GM19351 (cell line): ENCODE measurements around the gene CTXN3.

Source experiments
- ATAC-seq: cut with Tn5 transposase; IDR thresholded peaks from one replicate; pipeline ENCODE4 v1.9.1; 2021; ENCODE audit warnings: mild to moderate bottlenecking, moderate library complexity; ENCODE audit not compliant: unreplicated experiment

CTXN3 gene

DNA sequence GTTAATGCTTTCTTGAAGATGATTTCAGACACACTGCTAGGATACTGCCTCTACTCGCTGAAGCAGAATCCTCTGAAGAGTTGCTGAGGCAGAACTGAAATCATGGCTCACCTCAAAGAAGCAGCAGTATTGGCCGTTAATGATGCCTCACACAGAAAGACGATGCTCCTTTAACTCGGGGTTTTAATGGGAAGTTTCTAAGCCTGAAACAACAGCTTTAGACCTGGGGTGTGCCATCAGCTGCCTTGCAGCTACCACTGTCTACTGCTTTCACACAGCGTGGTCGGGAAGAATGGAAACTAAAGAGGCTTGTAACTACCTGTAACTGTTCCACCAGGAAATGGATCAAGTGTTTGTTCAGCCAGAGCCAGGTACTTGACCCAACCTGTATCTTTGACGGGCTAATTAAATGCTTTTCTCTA lies at the start of gene CTXN3:
Gene CTXN3, plus strand, starts transcription at position 65 of the 422 bp plus-strand sequence. CDS start 8,440 bp downstream, outside the sequence.
- ATAC-seq: no peak

DNA sequence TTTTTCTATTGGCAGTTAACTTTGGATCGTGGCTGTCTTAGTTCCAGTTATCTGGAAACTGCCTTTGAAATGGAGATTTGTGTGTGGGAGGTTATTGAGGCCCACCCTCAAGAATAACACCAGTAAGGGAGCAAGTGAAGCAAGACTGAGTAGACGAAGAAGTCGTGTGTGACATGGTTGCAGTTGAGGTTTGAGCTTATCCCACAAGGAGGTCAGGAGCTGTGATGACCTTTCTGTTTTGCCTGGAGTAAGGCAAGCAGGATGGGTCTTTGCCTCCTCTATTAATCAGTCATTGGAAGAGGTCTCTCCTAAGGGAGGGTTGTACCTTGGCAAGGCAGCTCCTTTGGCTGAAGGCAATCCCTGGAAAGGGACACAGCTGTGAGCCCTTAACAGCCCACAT lies 49.6 kb upstream of the CTXN3 start:
- ATAC-seq: no peak

DNA sequence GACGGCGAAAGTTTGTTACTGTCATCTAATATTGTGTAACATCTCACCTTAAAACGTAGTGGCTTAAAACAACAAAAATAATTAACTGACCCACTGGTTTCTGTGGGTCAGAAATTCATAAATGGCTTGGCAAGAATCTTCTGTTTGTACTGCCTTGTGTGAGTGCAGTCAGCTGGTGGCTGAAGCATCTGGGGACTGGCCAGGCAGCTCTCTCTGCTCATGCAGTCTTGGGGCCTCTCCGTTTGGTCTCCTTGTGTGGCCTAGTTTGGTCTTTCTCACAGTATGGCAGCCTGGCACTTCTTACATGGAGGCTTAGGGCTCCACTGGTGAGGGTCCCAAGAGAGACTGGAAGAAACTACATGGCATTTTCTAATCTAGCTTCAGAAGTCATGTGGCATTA lies 49.0 kb upstream of the CTXN3 start:
- no peak for ATAC-seq

DNA sequence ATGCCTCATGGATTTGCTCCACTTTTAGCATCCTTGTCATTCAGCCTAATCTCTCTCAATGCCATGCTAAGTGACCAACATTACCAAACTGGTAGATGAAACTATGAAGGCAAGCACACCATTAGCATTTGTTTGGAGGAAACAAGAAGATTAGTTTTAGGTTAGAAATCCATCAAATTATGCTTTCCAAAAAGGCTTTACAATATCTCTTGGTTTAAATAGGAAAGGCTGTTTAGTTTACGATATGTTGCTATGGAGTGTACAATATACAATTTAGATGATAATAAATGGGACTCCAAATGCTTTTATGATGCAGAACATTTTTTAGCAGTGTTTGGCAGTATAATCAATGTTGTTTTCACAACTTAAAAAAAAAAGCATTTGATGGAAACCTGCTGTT lies 47.8 kb upstream of the CTXN3 start:
- no peak for ATAC-seq

DNA sequence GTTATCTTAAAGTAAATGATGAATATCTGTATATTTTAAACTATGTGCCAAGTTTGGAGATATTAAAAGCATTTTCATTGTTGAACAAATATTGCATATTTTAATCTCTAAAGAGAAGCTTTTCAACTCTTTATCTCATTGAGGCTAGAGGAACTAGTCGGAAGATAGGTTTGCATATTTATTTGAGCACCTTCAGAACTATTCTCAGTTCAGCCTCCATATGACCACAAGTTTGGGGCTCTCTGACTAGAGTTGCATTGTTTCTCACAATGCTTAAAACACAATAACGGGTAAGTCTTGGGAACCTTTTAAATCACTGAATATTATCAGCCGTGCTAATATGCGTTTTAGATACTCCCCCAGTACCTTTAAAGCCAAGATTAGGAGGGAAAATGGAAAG lies 47.3 kb upstream of the CTXN3 start:
- ATAC-seq: no peak

DNA sequence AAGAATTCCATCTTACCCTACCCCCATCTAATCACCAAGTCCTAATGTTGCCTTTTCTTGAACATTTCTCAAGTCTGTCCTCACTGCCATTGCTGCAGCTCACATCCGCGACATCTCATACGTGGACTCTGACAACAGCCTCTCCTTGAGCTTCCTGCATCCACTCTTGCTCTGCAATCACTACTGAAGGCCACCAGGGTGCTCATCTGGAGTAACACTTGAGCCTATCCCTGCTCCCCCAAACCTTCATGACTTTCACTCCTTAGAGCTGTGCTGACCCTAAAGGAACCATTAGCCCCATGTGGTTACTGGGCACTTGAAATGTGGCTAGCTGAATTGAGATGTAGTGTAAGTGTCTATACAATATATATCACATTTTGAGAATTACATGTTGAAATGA lies 46.4 kb upstream of the CTXN3 start:
- ATAC-seq: peak; percentile 42

DNA sequence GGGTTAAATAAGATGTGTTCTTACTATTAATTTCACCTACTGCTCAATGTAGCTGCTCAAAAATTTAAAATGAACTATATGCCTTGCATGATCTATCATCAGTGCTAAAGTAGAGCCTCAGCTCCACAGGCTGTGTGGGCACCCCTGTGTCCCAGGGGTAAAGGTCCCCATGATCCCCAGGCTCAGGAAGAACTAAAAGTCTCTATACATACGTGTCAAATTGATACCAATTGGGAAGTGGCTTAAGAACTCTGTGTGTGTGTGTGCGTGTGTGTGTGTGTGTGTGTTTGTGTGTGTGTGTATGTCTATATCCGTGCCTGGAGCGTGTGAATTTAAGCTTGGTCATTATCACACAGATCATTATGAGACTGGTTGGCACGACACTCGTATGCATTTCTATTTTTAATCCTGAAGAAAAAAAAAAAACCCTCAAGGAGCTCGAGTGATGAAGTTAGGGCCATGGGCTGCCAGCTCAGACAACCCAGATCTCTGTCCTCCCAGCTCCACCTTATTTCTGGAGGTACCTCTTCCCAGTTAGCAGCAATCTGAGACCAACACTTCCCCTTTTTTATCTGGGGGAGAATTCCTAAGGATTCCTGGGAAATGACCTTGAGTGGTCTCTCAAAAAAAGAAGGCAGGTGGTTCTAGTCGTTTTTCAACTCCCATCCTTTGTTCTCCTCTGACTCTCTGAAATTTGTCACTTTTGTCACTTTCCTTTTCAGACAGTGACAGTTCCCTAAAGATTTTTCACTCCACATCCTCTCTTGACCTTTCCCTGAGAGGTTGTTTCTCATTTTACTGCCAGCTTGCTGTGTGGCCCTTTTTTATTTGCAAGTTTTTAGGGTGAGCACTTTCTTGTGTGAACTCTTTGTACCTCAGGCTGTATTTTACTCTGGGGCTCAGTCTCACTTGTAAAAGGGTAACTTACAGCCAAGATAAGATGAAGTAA lies 45.7 kb upstream of the CTXN3 start:
- ATAC-seq: no peak

DNA sequence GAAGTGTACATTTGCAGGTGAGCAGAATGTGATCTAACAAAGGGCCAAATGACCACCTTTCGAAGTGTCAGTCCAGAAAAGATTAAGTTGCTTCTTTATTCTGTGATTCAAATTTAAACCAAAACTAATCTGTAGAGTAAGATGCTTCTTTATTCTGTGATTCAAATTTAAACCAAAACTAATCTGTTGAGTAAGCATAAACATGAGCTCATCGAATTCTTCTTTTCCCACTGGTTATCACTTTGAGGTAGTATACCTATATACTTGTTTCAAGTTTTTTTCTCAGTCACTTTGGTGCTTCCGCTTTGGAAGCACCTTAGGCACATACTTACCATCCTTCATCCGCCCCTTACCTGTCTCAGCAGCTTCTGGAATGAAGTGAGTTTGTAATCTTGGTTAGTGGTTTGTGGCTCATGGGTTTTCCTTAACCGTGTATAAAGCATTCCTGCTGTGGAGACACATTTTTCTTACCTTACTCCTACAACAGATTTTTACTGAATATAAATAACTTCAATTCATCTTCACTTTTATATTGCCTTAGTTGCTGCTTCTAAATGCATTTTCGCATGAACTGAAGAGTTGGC lies 40.7 kb upstream of the CTXN3 start:
- ATAC-seq: no peak

DNA sequence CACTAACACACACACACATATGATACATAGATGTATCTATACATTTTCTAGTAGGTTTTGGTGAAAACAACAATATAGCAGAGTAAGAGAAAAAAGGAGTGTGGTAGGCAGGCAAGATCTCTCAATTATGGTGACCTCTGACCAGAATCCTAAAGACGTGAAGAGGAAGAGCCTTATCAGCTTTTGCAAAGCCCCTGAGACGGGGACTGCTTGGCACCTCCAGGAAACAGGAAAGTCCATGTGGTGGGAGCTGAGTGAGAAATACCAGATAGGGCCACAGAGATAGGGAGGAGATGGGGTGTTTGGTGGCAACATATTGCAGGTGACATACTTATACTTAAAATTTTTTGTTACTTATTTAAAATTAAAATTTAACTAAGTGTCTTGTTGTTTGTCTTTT lies 39.9 kb upstream of the CTXN3 start:
- ATAC-seq: no peak

DNA sequence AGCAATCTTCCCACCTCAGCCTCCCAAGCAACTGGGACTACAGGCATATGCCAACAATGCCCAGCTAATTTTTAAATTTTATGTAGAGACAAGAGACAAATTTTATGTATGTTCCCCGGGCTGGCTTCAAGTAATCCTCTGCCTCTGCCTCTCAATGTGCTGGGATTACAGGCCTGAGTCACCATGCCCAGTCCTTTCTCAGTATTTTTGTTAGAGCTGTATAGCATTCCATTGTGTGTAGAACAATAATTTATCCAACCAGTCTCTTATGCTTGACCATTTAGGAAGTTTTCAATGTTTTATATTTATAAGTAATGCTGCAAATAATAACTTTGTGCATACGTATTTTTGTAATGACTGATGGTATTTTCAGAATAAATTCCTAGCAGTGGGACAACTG lies 38.9 kb upstream of the CTXN3 start:
- ATAC-seq: no peak

DNA sequence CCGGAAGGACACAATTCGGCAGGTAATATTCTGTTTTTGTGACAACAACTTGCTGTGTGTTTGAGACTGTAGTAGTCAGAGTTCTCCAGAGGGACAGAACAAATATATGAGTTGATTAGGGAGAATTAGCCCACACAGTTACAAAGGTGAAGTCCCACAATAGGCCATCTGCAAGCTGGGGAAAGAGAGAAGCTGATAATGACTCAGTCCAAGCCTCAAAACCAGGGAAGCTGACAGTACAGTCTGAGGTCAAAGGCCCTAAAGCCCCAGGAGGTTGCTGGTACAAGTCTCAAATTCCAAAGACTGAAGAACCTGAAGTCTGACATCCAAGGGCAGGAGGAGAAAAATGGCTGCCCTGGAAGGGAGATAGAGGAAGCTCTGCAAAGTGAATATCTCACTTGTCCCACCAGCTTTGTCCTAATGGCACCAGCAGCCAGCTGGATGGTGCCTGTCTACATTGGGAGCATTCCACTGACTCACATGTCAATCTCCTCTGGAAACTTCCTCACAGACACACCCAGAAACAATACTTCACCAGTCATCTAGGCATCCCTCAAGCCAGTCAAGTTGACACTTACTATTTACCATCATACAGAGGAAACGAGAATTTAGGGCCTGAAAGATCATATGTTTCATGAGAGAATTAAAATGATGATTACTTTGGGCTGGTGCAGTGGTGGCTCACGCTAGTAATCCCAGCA lies 36.3 kb upstream of the CTXN3 start:
- no peak for ATAC-seq

DNA sequence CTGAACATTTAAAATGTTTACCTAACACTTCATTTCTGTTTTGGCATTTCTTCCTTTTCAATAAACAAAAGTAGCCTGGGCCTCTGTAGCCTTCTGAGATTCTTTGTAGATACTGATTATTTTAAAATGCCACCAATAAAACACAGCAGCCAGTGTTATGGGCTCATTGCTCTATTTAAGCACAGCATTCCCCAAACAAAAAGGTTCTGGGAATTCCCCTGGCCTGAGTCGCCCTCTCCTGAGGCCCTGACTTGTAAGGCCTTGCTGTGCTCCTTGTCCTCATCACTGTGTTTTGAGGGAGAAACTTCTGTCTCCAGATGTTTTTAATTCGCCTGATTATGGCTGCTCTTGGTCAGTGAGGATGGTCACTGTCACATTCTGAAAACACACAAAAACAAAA lies 33.0 kb upstream of the CTXN3 start:
- ATAC-seq: no peak

DNA sequence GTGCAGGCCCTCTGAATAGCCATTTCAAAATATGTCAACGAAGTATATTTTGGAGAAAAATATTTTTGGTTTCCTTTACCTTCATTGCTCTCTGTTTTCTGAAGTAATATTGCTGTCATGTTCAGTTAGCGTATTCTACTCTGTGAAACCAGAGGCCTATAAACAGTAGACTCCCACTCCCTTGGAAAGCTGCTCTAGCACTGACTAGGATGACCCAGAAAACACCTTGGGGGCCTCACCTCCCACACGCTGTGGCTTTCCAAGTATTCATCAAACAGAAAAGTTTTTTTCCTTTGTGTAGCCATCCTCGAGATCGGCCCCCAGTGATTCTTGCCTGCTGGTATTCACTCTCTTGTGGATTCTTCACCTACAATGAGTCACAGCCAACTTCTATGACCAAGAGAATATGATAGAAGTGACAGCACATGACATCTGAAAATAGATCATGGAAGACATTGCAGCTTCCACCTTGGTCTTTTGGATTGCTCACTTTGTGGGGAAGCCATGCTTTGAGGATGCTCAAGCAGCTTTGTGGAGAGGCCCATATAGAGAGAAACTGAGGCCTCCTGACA lies 28.9 kb upstream of the CTXN3 start:
- ATAC-seq: no peak

DNA sequence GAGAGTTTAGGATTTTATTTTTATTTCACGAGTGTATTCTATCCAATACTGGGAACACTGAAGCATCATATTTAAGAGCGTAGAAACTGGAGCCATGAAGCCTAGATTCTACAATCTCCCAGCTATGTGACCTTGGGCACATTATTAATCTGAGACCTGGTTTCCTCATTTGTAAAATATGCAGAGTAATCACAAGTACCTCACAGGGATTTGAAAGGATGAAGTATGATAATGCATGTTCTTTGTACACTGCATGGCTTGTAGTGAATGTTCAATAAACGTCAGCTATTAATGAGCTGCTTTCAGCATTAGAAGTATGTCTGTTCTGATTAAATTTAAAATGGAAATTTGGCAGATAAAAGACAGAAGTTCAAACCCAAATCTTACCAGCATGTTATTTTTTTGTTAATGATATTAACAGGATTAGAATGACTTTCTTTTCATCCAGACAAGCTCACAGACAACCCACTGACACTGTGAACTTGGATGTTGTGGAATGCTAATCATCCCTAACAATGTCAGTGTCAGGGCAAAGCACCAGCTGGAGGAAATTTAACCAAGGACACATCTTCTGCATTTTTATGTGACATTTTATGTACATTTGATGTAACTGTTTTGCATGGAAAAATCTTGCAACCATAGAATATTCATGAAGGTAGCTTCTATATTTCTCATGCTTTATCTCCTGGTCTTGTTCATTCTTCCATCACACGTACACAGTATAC lies 27.1 kb upstream of the CTXN3 start:
- ATAC-seq: no peak

DNA sequence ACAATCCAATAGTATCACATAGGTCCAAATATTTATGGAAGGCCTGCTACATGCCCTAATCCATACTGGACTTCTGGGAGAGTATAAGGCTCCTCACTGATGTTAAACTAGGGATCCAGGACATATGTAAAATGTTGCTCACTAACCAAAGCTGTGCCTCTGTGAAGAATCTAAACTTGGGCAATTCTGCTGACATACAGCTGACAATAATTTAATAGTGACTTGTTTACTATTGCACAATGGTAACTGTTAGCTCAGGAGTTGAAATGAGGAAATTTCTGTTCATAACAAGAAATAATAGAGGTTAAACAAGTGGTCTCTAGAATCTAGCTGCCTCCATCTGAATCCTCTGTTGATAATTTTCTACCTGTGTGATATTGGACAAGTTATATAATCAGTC lies 14.9 kb upstream of the CTXN3 start:
- ATAC-seq: no peak

DNA sequence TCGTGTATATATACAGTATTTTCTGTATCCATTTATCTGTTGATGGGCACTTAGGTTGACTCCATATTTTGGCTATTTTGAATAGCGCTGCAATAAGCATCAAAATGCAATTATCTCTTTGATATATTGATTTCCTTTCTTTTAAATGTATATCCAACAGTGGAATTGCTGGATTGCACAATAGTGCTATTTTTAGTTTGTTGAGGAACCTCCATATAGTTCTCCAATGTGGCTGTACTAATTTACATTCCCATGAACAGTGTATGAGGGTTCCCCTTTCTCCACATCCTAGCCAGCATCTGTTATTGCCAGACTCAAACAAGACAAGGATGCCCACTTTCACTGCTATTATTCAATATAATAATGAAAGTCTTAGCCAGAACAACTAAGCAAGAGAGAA lies 9.1 kb upstream of the CTXN3 start:
- no peak for ATAC-seq

DNA sequence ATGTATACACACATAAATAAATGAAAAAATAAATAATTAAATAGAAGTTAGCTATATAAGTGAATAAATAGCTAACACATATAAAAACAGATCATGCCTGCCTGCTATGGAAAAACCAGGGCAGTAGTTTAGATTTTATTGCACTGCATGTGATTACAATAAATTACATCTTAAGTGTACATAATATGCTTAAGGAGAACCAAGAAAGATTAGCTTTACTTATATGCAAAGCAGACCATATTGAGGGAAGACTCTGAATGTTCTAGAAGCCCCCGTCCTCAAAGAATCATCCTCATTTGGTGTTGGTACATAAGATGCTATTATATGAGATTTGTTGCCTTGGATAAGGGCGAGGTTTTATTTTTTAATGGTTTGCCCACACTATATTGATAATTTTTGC lies 5.9 kb upstream of the CTXN3 start:
- no peak for ATAC-seq

DNA sequence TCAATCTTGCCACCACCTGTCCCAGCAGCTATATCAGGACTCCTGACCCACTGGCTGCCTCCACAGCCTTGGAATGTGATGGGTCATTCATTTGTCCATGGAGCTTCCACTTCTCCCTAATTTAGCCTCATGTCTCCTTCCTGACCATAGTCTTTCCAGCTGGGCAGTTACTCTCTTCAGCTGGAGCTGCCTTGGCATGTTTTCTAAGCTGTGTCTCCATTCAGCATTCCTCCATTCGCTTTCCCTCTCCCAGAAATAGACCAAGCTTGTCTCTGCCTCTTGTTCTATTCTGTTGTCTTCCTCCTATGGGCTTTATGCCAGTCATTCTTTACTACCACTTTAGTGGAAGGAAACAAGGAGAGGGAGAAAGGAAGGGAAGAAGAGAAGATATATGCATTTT lies 5.3 kb upstream of the CTXN3 start:
- ATAC-seq: no peak

DNA sequence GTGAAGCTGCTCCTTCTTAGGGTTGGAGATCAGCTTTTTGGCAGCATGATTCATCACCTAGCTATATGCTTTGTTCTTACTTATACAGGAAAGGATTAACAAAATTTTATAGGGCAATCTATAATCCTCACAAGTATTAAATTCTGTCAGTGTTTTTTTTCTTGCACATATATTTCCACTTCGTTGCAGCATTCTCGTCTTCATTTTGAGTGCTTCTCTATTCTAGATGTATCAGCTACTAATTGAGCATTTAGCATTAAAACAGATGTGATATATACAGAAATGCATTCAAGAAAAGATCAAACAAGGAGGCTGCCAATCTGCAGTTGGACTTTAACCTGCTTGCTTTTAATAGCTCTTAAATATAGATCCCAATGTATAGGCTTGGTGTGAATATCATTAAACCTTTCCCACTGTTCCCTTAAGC lies 3.6 kb upstream of the CTXN3 start:
- ATAC-seq: no peak

DNA sequence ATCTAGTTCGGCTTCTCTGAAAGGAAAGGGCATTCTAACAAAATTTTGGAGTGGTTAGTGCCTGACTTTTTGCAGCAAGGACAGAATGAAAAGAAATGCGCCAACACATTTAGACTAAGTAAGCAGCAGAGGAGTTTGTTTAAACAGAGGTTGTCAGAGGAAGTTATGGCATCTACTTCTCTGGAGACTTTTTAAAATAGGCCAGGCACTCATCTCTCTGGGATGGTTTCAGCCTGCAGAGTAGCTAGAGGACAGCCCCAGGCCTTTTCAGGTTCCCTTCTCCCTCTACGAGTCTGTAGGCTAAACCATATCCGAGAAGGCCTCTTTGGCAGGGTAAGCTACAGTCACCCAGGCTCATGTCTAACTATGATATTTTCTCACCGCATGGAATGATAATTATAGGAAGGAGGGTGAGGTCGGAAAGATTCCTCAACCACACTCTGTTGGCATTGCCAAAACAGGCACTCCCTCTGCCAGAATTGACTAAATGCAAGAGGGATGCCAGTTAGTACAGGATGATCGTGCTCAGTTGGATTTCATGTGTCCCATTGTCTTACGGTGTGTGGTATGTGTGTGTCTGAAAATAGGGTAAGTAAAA lies 1.4 kb upstream of the CTXN3 start:
- no peak for ATAC-seq
